K562 (cell line): ENCODE measurements around the gene RMP24.

ENCODE experiments used
- DACH1 ChIP-seq: fragments of 450-650 bp; IDR thresholded peaks from 2 replicates; pipeline ENCODE4 v1.6.1; 2018; ENCODE audit not compliant: partially characterized antibody
- DIDO1 ChIP-seq: fragments of 450-650 bp; IDR thresholded peaks from 2 replicates; pipeline ENCODE4 v1.6.1; 2016; ENCODE audit warnings: low read depth, missing biosample characterization, missing genetic modification characterization
- POLR2AphosphoS5 ChIP-seq: IDR thresholded peaks from 2 replicates; pipeline ENCODE4 v1.6.1; 2011; ENCODE audit warnings: mild to moderate bottlenecking, low read depth, low read length, moderate library complexity; ENCODE audit not compliant: control insufficient read depth, insufficient read depth
- SREBF1 ChIP-seq: fragments of 150-350 bp; IDR thresholded peaks from 2 replicates; pipeline ENCODE4 v1.6.1; 2014; ENCODE audit warnings: antibody characterized with exemption, low read depth, low read length, borderline replicate concordance
- SRSF3 ChIP-seq: fragments of 200-400 bp; formaldehyde crosslinking; IDR thresholded peaks from 2 replicates; pipeline ENCODE4 v1.6.1; 2016; ENCODE audit warnings: mild to moderate bottlenecking, low read length, moderate library complexity; ENCODE audit not compliant: insufficient read depth
- ZNF140 ChIP-seq: fragments of 250-450 bp; sonication (Bioruptor Pico); IDR thresholded peaks from 2 replicates; pipeline ENCODE4 v1.8.0; 2021; ENCODE audit warnings: moderate library complexity, mild to moderate bottlenecking, inconsistent platforms
- ZSCAN29 ChIP-seq: fragments of 450-650 bp; IDR thresholded peaks from 2 replicates; pipeline ENCODE4 v1.6.1; 2017
- TF ChIP-seq, protein P1 (sequence below): sonication (generic); formaldehyde crosslinking; IDR thresholded peaks from 2 replicates; pipeline ENCODE4 v1.8.0; 2022; ENCODE audit warnings: mild to moderate bottlenecking, missing genetic modification reagents

DNA sequence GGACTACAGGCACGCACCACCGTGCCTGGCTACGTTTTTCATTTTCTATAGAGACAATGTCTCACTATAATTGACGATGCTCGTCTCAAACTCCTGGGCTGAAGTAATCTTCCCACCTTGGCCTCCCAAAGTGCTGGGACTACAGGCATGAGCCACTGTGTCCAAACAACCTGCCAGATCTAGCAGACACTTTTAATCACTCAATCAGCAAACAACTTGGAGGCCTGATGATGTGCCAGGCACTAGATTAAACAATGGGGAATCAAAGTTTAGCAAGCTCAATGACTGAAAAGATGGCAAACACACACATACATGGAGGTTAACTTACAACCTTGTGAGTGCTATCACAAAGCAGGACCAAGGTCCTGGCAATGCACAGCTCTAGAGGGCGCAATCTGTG is 29.8 kb upstream of the RMP24 start:
- no peak for TF ChIP-seq POLR2AphosphoS5
- no peak for TF ChIP-seq SREBF1
- TF ChIP-seq ZNF140 (CRISPR knock-in tag) = no peak
- no peak for TF ChIP-seq DACH1
- no peak for TF ChIP-seq SRSF3
- no peak for TF ChIP-seq DIDO1 (tag)
- TF ChIP-seq, protein P1, sequence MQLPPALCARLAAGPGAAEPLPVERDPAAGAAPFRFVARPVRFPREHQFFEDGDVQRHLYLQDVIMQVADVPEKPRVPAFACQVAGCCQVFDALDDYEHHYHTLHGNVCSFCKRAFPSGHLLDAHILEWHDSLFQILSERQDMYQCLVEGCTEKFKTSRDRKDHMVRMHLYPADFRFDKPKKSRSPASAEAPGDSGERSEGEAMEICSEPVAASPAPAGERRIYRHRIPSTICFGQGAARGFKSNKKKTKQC (CRISPR knock-in tag) = no peak
- TF ChIP-seq ZSCAN29 = no peak
